ENCODE results near the gene HAS3.

HAS3 gene

DNA sequence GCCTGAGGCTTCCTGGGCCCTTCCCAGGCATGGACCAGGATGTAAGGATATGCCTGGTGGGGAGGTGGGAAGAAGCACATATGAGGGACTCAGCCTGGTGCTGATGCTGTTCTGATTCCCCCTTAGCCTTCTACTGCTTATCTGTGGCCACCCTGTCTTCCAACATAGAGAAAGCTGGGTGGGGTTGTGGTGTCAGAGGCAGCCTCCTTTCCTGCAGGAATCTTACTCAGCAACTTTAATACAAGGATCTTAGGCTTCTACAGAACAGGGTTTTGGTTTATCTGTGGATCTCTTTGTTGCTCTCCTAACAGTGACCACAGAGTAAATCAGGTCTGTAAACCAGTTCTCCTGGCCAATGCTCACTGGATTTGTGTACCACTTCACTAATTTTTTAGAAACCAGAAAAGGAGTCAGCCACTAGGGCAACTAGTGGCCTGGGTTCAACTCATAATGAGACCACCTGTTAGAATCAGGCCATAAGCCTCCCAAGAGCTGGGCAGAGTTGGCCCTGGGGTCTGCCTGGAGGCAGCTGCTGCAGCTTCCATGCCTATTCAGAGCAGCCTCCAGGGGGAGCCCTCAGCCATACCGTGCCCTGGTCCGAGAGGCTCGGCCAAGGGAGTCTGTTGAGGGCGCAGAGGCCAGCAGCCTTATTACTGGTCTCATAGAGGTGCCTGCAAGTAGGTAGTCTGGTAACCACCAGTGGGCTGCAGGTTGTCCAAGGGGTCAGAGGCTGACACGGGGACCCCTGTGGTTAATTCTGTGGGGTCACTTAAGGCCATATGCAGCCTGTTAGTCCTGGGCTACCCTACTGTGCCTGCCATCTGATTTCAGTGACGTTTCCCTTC lies 7.1 kb downstream of the HAS3 start:
- FAIRE-seq: no peak
- no peak for TF ChIP-seq POLR2AphosphoS5 (IDR thresholded peaks at IDR 0.05; ENCODE audit: low read depth, low read length)
- TF ChIP-seq TAF1 (IDR thresholded peaks at IDR 0.05; ENCODE audit: borderline replicate concordance, low read depth, low read length): no peak
- no peak for TF ChIP-seq POLR2A (IDR thresholded peaks at IDR 0.05; ENCODE audit: low read depth, low read length)
- DNase-seq (ENCODE audit: insufficient read length): peak; percentile 83

DNA sequence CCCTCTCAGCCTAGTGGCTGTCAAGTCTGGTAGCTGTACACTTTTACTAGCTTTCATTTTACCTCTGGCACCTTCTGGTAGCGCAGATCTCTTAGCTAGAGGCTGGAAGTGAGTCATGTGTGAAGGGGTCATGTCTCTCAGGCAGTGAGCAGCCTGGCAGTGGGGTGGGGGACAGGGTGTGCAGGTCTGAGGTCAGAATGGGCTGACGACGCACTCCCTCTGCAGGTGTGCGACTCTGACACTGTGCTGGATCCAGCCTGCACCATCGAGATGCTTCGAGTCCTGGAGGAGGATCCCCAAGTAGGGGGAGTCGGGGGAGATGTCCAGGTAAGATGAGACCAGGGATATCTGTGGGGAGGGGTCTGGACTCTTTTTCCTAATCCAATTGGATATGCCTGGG lies 7.8 kb downstream of the HAS3 start:
- FAIRE-seq: no peak
- no peak for DNase-seq (ENCODE audit: insufficient read length)
- TF ChIP-seq TAF1 (IDR thresholded peaks at IDR 0.05; ENCODE audit: borderline replicate concordance, low read depth, low read length) (no peak), POLR2A (IDR thresholded peaks at IDR 0.05; ENCODE audit: low read depth, low read length) (no peak), POLR2AphosphoS5 (IDR thresholded peaks at IDR 0.05; ENCODE audit: low read depth, low read length) (no peak)

- DNase-seq (ENCODE audit: insufficient read length) (no peak), FAIRE-seq (no peak)
- TF ChIP-seq TAF1 (IDR thresholded peaks at IDR 0.05; ENCODE audit: borderline replicate concordance, low read depth, low read length) (no peak), POLR2A (IDR thresholded peaks at IDR 0.05; ENCODE audit: low read depth, low read length) (no peak), POLR2AphosphoS5 (IDR thresholded peaks at IDR 0.05; ENCODE audit: low read depth, low read length) (no peak)
Measured at GRCh38 chr16:69114346-69114975, 9.0 kb downstream of the HAS3 start.

DNA sequence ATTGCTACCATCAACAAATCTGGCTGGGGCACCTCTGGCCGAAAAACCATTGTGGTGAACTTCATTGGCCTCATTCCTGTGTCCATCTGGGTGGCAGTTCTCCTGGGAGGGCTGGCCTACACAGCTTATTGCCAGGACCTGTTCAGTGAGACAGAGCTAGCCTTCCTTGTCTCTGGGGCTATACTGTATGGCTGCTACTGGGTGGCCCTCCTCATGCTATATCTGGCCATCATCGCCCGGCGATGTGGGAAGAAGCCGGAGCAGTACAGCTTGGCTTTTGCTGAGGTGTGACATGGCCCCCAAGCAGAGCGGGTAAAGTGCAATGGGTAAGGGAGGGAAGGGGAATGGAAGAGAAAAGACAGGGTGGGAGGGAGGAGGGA lies 9.5 kb downstream of the HAS3 start:
- TF ChIP-seq POLR2A (IDR thresholded peaks at IDR 0.05; ENCODE audit: low read depth, low read length) (no peak), POLR2AphosphoS5 (IDR thresholded peaks at IDR 0.05; ENCODE audit: low read depth, low read length) (no peak), TAF1 (IDR thresholded peaks at IDR 0.05; ENCODE audit: borderline replicate concordance, low read depth, low read length) (no peak)
- FAIRE-seq (no peak), DNase-seq (ENCODE audit: insufficient read length) (no peak)

- no peak for FAIRE-seq
- DNase-seq (ENCODE audit: insufficient read length): no peak
- no peak for TF ChIP-seq POLR2AphosphoS5 (IDR thresholded peaks at IDR 0.05; ENCODE audit: low read depth, low read length)
- no peak for TF ChIP-seq POLR2A (IDR thresholded peaks at IDR 0.05; ENCODE audit: low read depth, low read length)
- no peak for TF ChIP-seq TAF1 (IDR thresholded peaks at IDR 0.05; ENCODE audit: borderline replicate concordance, low read depth, low read length)
Measured at GRCh38 chr16:69115361-69115760, 9.9 kb downstream of the HAS3 start.

DNA sequence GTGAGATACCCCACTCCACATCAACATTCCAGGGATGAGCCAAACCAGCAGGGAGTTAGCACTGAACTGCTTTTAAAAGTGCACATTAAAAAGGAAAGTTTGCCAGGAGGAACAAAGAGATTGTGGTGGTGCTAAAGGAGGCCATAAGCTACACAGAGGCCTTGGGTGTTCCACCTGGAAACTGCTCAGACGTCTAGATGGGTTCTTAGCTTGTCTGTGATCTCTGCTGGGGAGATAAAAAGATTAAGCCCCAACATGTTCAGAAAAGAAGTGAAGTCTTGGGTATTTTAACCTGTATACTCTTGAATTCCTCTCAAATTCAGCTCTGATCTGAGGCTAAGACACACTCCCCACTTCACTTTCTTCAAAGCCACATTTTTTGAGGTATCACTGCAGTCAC lies 10.4 kb downstream of the HAS3 start:
- DNase-seq (ENCODE audit: insufficient read length): no peak
- TF ChIP-seq POLR2AphosphoS5 (IDR thresholded peaks at IDR 0.05; ENCODE audit: low read depth, low read length) (no peak), TAF1 (IDR thresholded peaks at IDR 0.05; ENCODE audit: borderline replicate concordance, low read depth, low read length) (no peak), POLR2A (IDR thresholded peaks at IDR 0.05; ENCODE audit: low read depth, low read length) (no peak)
- no peak for FAIRE-seq

DNA sequence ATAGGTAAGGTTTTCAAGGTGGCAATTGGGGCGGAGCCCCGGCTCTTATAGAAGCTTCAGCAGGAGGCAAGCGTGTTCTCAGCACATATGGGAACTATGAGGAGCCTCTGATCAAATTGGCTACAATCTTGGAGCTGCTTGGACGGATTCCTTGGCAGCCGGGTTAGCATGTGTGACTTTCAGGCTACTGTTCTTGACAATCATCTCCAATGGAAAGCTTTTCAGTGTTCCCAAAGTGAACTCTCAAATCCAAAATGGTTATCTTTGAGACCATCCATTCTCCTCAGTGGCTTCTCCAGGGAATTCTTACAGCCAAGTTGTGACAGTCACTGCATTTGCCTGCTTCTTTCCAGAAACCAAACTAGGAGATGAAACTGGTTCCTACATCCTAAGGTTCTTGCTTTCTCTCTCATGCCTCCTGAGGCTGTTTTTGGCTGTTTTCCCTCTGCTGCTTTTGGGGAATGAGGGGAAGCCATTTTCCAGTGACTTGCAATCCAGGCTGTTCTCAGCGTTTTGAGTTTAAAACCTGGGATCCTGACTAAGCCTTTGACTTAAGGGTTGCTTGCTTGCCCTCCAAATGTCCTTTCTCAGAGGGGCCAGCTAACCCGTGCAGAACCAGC lies 10.9 kb downstream of the HAS3 start:
- FAIRE-seq (no peak), DNase-seq (ENCODE audit: insufficient read length) (no peak)
- TF ChIP-seq POLR2AphosphoS5 (IDR thresholded peaks at IDR 0.05; ENCODE audit: low read depth, low read length) (no peak), TAF1 (IDR thresholded peaks at IDR 0.05; ENCODE audit: borderline replicate concordance, low read depth, low read length) (no peak), POLR2A (IDR thresholded peaks at IDR 0.05; ENCODE audit: low read depth, low read length) (no peak)

GRCh38 chr16:69116906-69117305 lies 11.5 kb downstream of the HAS3 start:
- TF ChIP-seq POLR2AphosphoS5 (IDR thresholded peaks at IDR 0.05; ENCODE audit: low read depth, low read length): no peak
- TF ChIP-seq TAF1 (IDR thresholded peaks at IDR 0.05; ENCODE audit: borderline replicate concordance, low read depth, low read length): no peak
- TF ChIP-seq POLR2A (IDR thresholded peaks at IDR 0.05; ENCODE audit: low read depth, low read length): no peak
- DNase-seq (ENCODE audit: insufficient read length) (no peak), FAIRE-seq (no peak)

DNA sequence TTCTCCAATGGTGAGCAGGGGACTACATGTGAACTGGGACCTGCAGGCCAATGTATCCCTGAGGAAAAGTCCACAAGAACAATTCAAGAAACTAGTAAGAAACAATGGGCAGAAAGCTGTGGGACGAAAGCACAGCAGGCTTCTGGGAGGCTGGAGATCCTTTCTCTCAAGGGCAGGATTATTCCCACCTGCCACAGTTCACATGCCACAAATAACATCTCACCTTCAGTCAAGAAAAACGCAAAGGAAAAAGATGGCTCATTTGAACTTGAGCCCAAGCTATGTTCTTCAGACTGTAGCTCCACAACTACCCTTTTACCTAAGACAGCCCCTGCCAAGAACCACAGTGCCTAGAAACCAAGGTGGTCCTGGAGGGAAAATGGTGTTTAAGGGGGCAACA lies 13.0 kb downstream of the HAS3 start:
- FAIRE-seq (no peak), DNase-seq (ENCODE audit: insufficient read length) (no peak)
- no peak for TF ChIP-seq POLR2A (IDR thresholded peaks at IDR 0.05; ENCODE audit: low read depth, low read length)
- no peak for TF ChIP-seq POLR2AphosphoS5 (IDR thresholded peaks at IDR 0.05; ENCODE audit: low read depth, low read length)
- no peak for TF ChIP-seq TAF1 (IDR thresholded peaks at IDR 0.05; ENCODE audit: borderline replicate concordance, low read depth, low read length)

GRCh38 chr16:69118994-69119393 lies 13.5 kb downstream of the HAS3 start:
- FAIRE-seq: no peak
- no peak for TF ChIP-seq POLR2AphosphoS5 (IDR thresholded peaks at IDR 0.05; ENCODE audit: low read depth, low read length)
- TF ChIP-seq TAF1 (IDR thresholded peaks at IDR 0.05; ENCODE audit: borderline replicate concordance, low read depth, low read length): no peak
- no peak for TF ChIP-seq POLR2A (IDR thresholded peaks at IDR 0.05; ENCODE audit: low read depth, low read length)
- DNase-seq (ENCODE audit: insufficient read length): no peak

GRCh38 chr16:69119536-69119935 lies 14.1 kb downstream of the HAS3 start:
- TF ChIP-seq POLR2A (IDR thresholded peaks at IDR 0.05; ENCODE audit: low read depth, low read length) (no peak), TAF1 (IDR thresholded peaks at IDR 0.05; ENCODE audit: borderline replicate concordance, low read depth, low read length) (no peak)
- DNase-seq (ENCODE audit: insufficient read length): no peak
- FAIRE-seq: no peak

Measured in GM12892 (cell line).